Colonic mucosa (tissue), 4 donors: ENCODE measurements around the gene TMEM87A. TPM values are rescaled to one million over a fixed set of nuclear protein-coding genes. Genes with fewer than 3 reads are reported as not detected.

ENCODE experiments used
- DNase-seq: peaks from one replicate; pipeline ENCODE4 v3.0.0-alpha.2; 2020
- H3K27ac ChIP-seq: fragments of 200-600 bp; one replicate; pipeline ENCODE4 v1.8.0; 2021
- H3K27me3 ChIP-seq: fragments of 200-600 bp; one replicate; pipeline ENCODE4 v1.8.0; 2021
- H3K36me3 ChIP-seq: fragments of 200-600 bp; one replicate; pipeline ENCODE4 v1.8.0; 2021
- H3K4me1 ChIP-seq: fragments of 200-600 bp; one replicate; pipeline ENCODE4 v1.8.0; 2021; ENCODE audit warnings: mild to moderate bottlenecking
- H3K4me3 ChIP-seq: fragments of 200-600 bp; one replicate; pipeline ENCODE4 v1.8.0; 2021
- H3K9ac ChIP-seq, 2 donors: one replicate each; pipeline ENCODE4 v1.7.0; 2013; ENCODE audit warnings: control low read depth in 2 of 2, low read depth in 2 of 2, low read length in 2 of 2
- H3K9me3 ChIP-seq: fragments of 200-600 bp; one replicate; pipeline ENCODE4 v1.8.0; 2021
- CTCF ChIP-seq: fragments of 200-600 bp; IDR thresholded peaks from one replicate; pipeline ENCODE4 v1.8.0; 2022; ENCODE audit warnings: antibody characterized with exemption, mild to moderate bottlenecking
- intact Hi-C: fragments of 100-400 bp; cut with DNase I; formaldehyde crosslinking; loops from one replicate; pipeline ENCODE4 v1.14.1; 2022
- total RNA-seq, 2 donors: library from RNA; stranded (reverse); fragmentation: NEBNext Ultra II Directional in 1 of 2; extraction: Animal tissue kit (Norgen Biotek cat#: 25700) in 1 of 2; gene quantifications; one replicate each; pipeline ENCODE4 v1.2.1, GENCODE V29; 2021
- donor health status: healthy.
- donor health status: DM: no; HTN: no; CAD: no.
- donor health status: DM: no; HTN: no; CAD: no.

The TMEM87A gene
- total RNA-seq, 2 donors from 2014 or later, result 65.6 to 115 TPM

GRCh38 chr15:42193383-42193782 lies 79.8 kb downstream of the TMEM87A start:
- Histone ChIP-seq H3K4me1 (no peaks in the 10 kb centered on the region), H3K27ac (no peak overlapping the region), H3K9me3 (no peaks in the 10 kb centered on the region), H3K4me3 (no peak overlapping the region), H3K9ac (no peak overlapping the region), H3K27me3 (no peaks in the 10 kb centered on the region), H3K36me3 (peaks cover 11% of the 10 kb centered on the region)
- intact Hi-C loops, result no loop called here
- DNase-seq, result no peak
- TF ChIP-seq CTCF, result no peak

GRCh38 chr15:42191610-42192346 lies 81.5 kb downstream of the TMEM87A start:
- Histone ChIP-seq H3K4me3 (no peak overlapping the region), H3K36me3 (peaks cover 11% of the 10 kb centered on the region), H3K9me3 (no peaks in the 10 kb centered on the region), H3K27ac (no peak overlapping the region), H3K27me3 (no peaks in the 10 kb centered on the region), H3K4me1 (no peaks in the 10 kb centered on the region), H3K9ac (no peak overlapping the region)
- intact Hi-C loops, result no loop called here
- TF ChIP-seq CTCF, result no peak
- DNase-seq, result no peak

DNA sequence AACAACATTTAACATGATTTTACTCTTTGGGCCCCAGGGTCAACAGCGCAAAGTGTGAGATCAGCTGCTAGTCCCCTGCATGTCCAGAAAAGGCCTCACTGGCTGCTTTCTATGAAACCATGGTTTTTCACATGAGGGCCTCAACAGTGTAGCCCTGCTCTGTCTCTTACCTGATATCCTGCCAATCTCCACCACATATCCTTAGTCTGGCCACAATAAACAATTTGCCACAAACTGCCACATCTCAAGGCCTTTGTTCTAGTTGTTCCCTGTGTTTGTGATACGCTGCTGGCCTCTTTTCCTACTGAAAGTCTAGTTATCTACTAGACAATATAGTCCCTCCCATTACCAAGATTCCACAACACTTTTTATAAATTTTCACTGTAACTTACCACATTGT lies 82.9 kb downstream of the TMEM87A start:
- TF ChIP-seq CTCF, result no peak
- Histone ChIP-seq H3K4me1 (no peaks in the 10 kb centered on the region), H3K4me3 (no peak overlapping the region), H3K27ac (no peak overlapping the region), H3K9me3 (no peaks in the 10 kb centered on the region), H3K36me3 (peaks cover 11% of the 10 kb centered on the region), H3K27me3 (no peaks in the 10 kb centered on the region), H3K9ac (no peak overlapping the region)
- no peak for DNase-seq
- intact Hi-C loops, result no loop called here

DNA sequence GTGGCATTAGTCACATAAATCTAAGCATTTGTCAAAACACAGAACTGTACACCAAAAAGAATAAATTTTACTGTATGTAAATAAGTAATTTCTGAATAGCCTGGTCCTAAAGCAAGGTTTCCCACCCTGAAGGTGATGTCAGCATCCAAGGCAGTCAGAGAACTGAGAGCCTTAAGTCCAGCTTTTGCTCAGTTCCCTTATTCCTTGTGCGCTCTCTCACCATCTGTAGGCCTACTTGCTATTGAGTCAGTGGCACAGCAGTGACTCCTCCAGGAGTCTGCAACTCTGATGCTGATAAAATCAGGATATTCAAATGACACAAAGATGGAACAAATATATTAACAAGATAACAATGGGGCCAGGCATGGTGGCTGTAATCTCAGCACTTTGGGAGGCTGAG lies 87.4 kb downstream of the TMEM87A start:
- no peaks in the 10 kb centered on the region for H3K27me3 ChIP-seq
- H3K4me1 ChIP-seq, result no peaks in the 10 kb centered on the region
- H3K9ac ChIP-seq, result no peak overlapping the region
- no peak overlapping the region for H3K27ac ChIP-seq
- H3K36me3 ChIP-seq, result peaks cover 13% of the 10 kb centered on the region
- DNase-seq, result no peak
- no peak for TF ChIP-seq CTCF
- no peaks in the 10 kb centered on the region for H3K9me3 ChIP-seq
- intact Hi-C loops, result no loop called here
- no peak overlapping the region for H3K4me3 ChIP-seq

- no peak for DNase-seq
- TF ChIP-seq CTCF, result no peak
- Histone ChIP-seq H3K4me1 (no peaks in the 10 kb centered on the region), H3K27me3 (no peaks in the 10 kb centered on the region), H3K27ac (no peak overlapping the region), H3K9me3 (no peaks in the 10 kb centered on the region), H3K4me3 (no peak overlapping the region), H3K36me3 (peaks cover 6% of the 10 kb centered on the region), H3K9ac (no peak overlapping the region)
- intact Hi-C loops, result no loop called here
These were observed 88.5 kb downstream of the TMEM87A start for GRCh38 chr15:42184736-42185135.
